Ovary (tissue), 9 donors: Measurements from ENCODE around the gene MGAT5. TPM values are rescaled to one million over a fixed set of nuclear protein-coding genes. Genes with fewer than 3 reads are reported as not detected.

ENCODE experiments used
- DNase-seq, 5 donors: peaks; one replicate each; pipeline ENCODE4 v3.0.0-alpha.2; 2019 to 2020
- H3K27ac ChIP-seq, 2 donors: fragments of 200-600 bp; one replicate each; pipeline versions ENCODE4 v1.5.1 to v1.8.0; 2019 to 2022
- H3K27me3 ChIP-seq: fragments of 200-600 bp; one replicate; pipeline ENCODE4 v1.8.0; 2022
- H3K36me3 ChIP-seq: fragments of 200-600 bp; sonication (generic); one replicate; pipeline ENCODE4 v1.5.1; 2019
- H3K4me1 ChIP-seq: one replicate; pipeline ENCODE4 v1.8.1; 2013; ENCODE audit warnings: mild to moderate bottlenecking, moderate library complexity; ENCODE audit not compliant: insufficient read depth
- H3K4me3 ChIP-seq: fragments of 200-600 bp; sonication (generic); one replicate; pipeline ENCODE4 v1.5.1; 2017
- H3K9me3 ChIP-seq, 2 donors: fragments of 200-600 bp in 1 of 2; sonication (generic) in 1 of 2; one replicate each; pipeline versions ENCODE4 v1.5.1 to v1.8.1; 2013 to 2019; ENCODE audit warnings: mild to moderate bottlenecking in 1 of 2, moderate library complexity in 1 of 2
- CTCF ChIP-seq, 3 donors: fragments of 450-650 bp in 2 of 3; fragments of 200-600 bp in 1 of 3; IDR thresholded peaks; one replicate each; pipeline versions ENCODE4 v1.5.1 to v1.8.0; 2016 to 2022; ENCODE audit warnings: antibody characterized with exemption in 3 of 3, mild to moderate bottlenecking in 1 of 3
- EP300 ChIP-seq: sonication (generic); formaldehyde crosslinking; IDR thresholded peaks from one replicate; pipeline ENCODE4 v1.6.1; 2017; ENCODE audit warnings: antibody characterized with exemption
- POLR2A ChIP-seq: fragments of 450-650 bp; IDR thresholded peaks from one replicate; pipeline ENCODE4 v1.6.1; 2017; ENCODE audit warnings: antibody characterized with exemption, mild to moderate bottlenecking, moderate library complexity
- WGBS, 3 donors: extraction: QIAGEN DNeasy Blood & Tissue Kit in 1 of 3; methylation state at CpG; one replicate each; pipeline versions ENCODE4 v1.1.5 to v1.1.7; 2013 to 2017; 5-methylcytosine and 5-hydroxymethylcytosine counted together
- intact Hi-C, 4 donors: fragments of 100-400 bp; cut with DNase I; formaldehyde crosslinking; loops; one replicate each; pipeline versions ENCODE4 v1.11.0 to v1.15.1; 2022 to 2023
- polyA plus RNA-seq, 2 donors: library from polyadenylated mRNA; stranded (reverse); fragments of 200-250 nt in 1 of 2; fragments of 350-450 nt in 1 of 2; fragmentation: Illumina TruSeq in 1 of 2; extraction: RNeasy Lipid Tissue Mini Kit (QIAGEN cat#74804) in 1 of 2; gene quantifications; one replicate each; pipeline ENCODE4 v1.2.3, GENCODE V29; 2013 to 2014
- total RNA-seq, 7 donors: library from RNA; depleted of rRNA in 2 of 7; stranded (reverse); fragments of >200 nt in 2 of 7; fragmentation: NEBNext Ultra II Directional in 3 of 7; extraction: Animal tissue kit (Norgen Biotek cat#: 25700) in 3 of 7; gene quantifications; one replicate each; pipeline versions ENCODE4 v1.1.0 to v1.2.4, GENCODE V29; 2016 to 2023
- donor health status: DM: no; HTN: no; CAD: no; lungs with moderate emphysema.
- donor health status: DM: no; HTN: no; CAD: no.
- donor health status: Bipolar disorder and iron deficiency.
- donor health status: DM: yes; HTN: yes; CAD: no.
- donor health status: DM: no; HTN: no; CAD: no.
- donor health status: DM: yes; HTN: yes; CAD: no.

The MGAT5 gene
- total and polyA plus RNA-seq, 9 donors = 11.3 to 61.2 (median 32.4) TPM

GRCh38 chr2:134207589-134208209 lies 46.2 kb upstream of the MGAT5 start:
- intact Hi-C loops = no loop called here
- whole genome bisulfite sequencing, 3 donors = 65 to 75% (median 73%) methylated on average over 5 of the region's 5 CpGs

GRCh38 chr2:134208825-134209224 lies 45.0 kb upstream of the MGAT5 start:
- intact Hi-C loops = no loop called here
- DNase-seq = no peak
- peaks cover 6% of the 10 kb centered on the region for H3K4me1 ChIP-seq

More at GRCh38 chr2:134207589-134208209, 46.2 kb upstream of the MGAT5 start:
- H3K9me3 ChIP-seq = no peaks in the 10 kb centered on the region
- TF ChIP-seq POLR2A (no peak), CTCF (IDR thresholded peaks at IDR 0.05) (no peak), EP300 (no peak)
- H3K4me1 ChIP-seq = peaks cover 6% of the 10 kb centered on the region
- H3K27me3 ChIP-seq = no peaks in the 10 kb centered on the region
- no peak overlapping the region for H3K27ac ChIP-seq
- no peaks in the 10 kb centered on the region for H3K36me3 ChIP-seq
- DNase-seq = no peak
- H3K4me3 ChIP-seq = no peak overlapping the region

GRCh38 chr2:134212746-134213145 lies 41.1 kb upstream of the MGAT5 start:
- intact Hi-C loops = no loop called here
- Histone ChIP-seq H3K27ac (no peak overlapping the region), H3K9me3 (no peaks in the 10 kb centered on the region), H3K27me3 (no peaks in the 10 kb centered on the region), H3K4me3 (no peak overlapping the region), H3K4me1 (peaks cover 2% of the 10 kb centered on the region), H3K36me3 (no peaks in the 10 kb centered on the region)
- WGBS, 3 donors = 61 to 93% (median 76%) methylated on average over 3 of the region's 3 CpGs
- no peak for DNase-seq
- TF ChIP-seq CTCF (IDR thresholded peaks at IDR 0.05) = no peak
- no peak for TF ChIP-seq POLR2A
- TF ChIP-seq EP300 = no peak

More at GRCh38 chr2:134208825-134209224, 45.0 kb upstream of the MGAT5 start:
- no peak for TF ChIP-seq CTCF (IDR thresholded peaks at IDR 0.05)
- TF ChIP-seq EP300 = no peak
- Histone ChIP-seq H3K27ac (no peak overlapping the region), H3K4me3 (no peak overlapping the region), H3K9me3 (no peaks in the 10 kb centered on the region), H3K36me3 (no peaks in the 10 kb centered on the region), H3K27me3 (no peaks in the 10 kb centered on the region)
- WGBS, 3 donors = 43 to 67% (median 59%) methylated on average over 2 of the region's 2 CpGs

- 91 to 98% (median 97%) methylated on average over 8 of the region's 8 CpGs for WGBS, 3 donors
- Histone ChIP-seq H3K9me3 (no peaks in the 10 kb centered on the region), H3K27ac (no peak overlapping the region), H3K27me3 (no peaks in the 10 kb centered on the region), H3K4me1 (no peaks in the 10 kb centered on the region), H3K4me3 (no peak overlapping the region), H3K36me3 (no peaks in the 10 kb centered on the region)
- no peak for DNase-seq
- TF ChIP-seq CTCF (IDR thresholded peaks at IDR 0.05) (no peak), POLR2A (no peak), EP300 (no peak)
- intact Hi-C loops = no loop called here
Measured at GRCh38 chr2:134216152-134216829, 37.6 kb upstream of the MGAT5 start.
